Coronary artery (tissue), 2 donors: ENCODE measurements around the gene TMEM139.

ENCODE experiments used
- DNase-seq: peaks from one replicate; pipeline ENCODE4 v3.0.0-alpha.2; 2017; ENCODE audit warnings: low spot score
- H3K27ac ChIP-seq, 2 donors: fragments of 200-600 bp; sonication (generic); one replicate each; pipeline ENCODE4 v1.5.1; 2016 to 2019
- H3K4me3 ChIP-seq: fragments of 200-600 bp; sonication (generic); 2 replicates; pipeline ENCODE4 v1.5.1; 2016; ENCODE audit warnings: mild to moderate bottlenecking, moderate library complexity
- CTCF ChIP-seq: fragments of 200-600 bp; sonication (generic); IDR thresholded peaks from one replicate; pipeline ENCODE4 v1.5.1; 2019; ENCODE audit warnings: antibody characterized with exemption

TMEM139 gene

GRCh38 chr7:143240291-143241168, 44.2 kb upstream of the TMEM139 start:
- Histone ChIP-seq H3K27ac (peak overlapping the region in 1 of 2 donors; percentile 68), H3K4me3 (no peak overlapping the region)
- DNase-seq = no peak
- peak; percentile 85 for TF ChIP-seq CTCF

GRCh38 chr7:143242306-143242705, 42.5 kb upstream of the TMEM139 start:
- no peak for TF ChIP-seq CTCF
- DNase-seq = no peak
- Histone ChIP-seq H3K4me3 (no peak overlapping the region), H3K27ac (no peak overlapping the region)

- no peak for TF ChIP-seq CTCF
- DNase-seq = no peak
- Histone ChIP-seq H3K4me3 (no peak overlapping the region), H3K27ac (no peak overlapping the region)
These were observed 41.6 kb upstream of the TMEM139 start for GRCh38 chr7:143243111-143243510.

- H3K27ac ChIP-seq = no peak overlapping the region
- no peak overlapping the region for H3K4me3 ChIP-seq
- no peak for TF ChIP-seq CTCF
- DNase-seq = no peak
These were observed 41.1 kb upstream of the TMEM139 start for GRCh38 chr7:143243614-143244013.

- H3K4me3 ChIP-seq = no peak overlapping the region
- TF ChIP-seq CTCF = no peak
- H3K27ac ChIP-seq = no peak overlapping the region
- no peak for DNase-seq
These were observed 40.4 kb upstream of the TMEM139 start for GRCh38 chr7:143244321-143244720.

GRCh38 chr7:143245123-143245522, 39.6 kb upstream of the TMEM139 start:
- H3K4me3 ChIP-seq = no peak overlapping the region
- no peak for TF ChIP-seq CTCF
- H3K27ac ChIP-seq = no peak overlapping the region
- no peak for DNase-seq

GRCh38 chr7:143247372-143247771, 37.4 kb upstream of the TMEM139 start:
- Histone ChIP-seq H3K27ac (no peak overlapping the region), H3K4me3 (no peak overlapping the region)
- no peak for DNase-seq
- no peak for TF ChIP-seq CTCF
